ENCODE measurements around the gene TMC4.

Gene TMC4

DNA sequence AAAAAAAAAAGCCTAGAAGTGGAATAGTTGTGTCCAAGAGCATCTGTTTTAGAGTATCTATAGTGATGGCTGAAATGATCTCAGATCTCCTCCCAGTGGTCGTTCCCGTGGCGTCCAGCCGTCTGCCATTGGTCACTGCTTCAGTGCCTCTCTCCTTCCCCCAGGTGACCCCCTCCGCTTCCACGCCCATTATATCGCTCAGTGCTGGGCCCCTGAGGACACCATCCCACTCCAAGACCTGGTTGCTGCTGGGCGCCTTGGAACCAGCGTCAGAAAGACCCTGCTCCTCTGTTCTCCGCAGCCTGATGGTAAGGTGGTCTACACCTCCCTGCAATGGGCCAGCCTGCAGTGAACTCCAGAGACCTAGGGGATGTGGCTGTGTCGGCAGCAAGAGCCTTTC is 20.1 kb upstream of the TMC4 start:
- no peaks in the 10 kb centered on the region for H3K27me3 ChIP-seq (ENCODE audit: insufficient read depth, low read depth, severe bottlenecking)
- no peak for DNase-seq
- no peaks in the 10 kb centered on the region for H3K9me3 ChIP-seq (ENCODE audit: severe bottlenecking)
- H3K4me3 ChIP-seq (ENCODE audit: low read depth, low read length) = no peak overlapping the region
- TF ChIP-seq, protein P1, sequence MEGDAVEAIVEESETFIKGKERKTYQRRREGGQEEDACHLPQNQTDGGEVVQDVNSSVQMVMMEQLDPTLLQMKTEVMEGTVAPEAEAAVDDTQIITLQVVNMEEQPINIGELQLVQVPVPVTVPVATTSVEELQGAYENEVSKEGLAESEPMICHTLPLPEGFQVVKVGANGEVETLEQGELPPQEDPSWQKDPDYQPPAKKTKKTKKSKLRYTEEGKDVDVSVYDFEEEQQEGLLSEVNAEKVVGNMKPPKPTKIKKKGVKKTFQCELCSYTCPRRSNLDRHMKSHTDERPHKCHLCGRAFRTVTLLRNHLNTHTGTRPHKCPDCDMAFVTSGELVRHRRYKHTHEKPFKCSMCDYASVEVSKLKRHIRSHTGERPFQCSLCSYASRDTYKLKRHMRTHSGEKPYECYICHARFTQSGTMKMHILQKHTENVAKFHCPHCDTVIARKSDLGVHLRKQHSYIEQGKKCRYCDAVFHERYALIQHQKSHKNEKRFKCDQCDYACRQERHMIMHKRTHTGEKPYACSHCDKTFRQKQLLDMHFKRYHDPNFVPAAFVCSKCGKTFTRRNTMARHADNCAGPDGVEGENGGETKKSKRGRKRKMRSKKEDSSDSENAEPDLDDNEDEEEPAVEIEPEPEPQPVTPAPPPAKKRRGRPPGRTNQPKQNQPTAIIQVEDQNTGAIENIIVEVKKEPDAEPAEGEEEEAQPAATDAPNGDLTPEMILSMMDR (IDR thresholded peaks at IDR 0.05; ENCODE audit: low read depth, low read length) = no peak
- H3K36me3 ChIP-seq = peaks cover 34% of the 10 kb centered on the region
- H3K27ac ChIP-seq = no peak overlapping the region

DNA sequence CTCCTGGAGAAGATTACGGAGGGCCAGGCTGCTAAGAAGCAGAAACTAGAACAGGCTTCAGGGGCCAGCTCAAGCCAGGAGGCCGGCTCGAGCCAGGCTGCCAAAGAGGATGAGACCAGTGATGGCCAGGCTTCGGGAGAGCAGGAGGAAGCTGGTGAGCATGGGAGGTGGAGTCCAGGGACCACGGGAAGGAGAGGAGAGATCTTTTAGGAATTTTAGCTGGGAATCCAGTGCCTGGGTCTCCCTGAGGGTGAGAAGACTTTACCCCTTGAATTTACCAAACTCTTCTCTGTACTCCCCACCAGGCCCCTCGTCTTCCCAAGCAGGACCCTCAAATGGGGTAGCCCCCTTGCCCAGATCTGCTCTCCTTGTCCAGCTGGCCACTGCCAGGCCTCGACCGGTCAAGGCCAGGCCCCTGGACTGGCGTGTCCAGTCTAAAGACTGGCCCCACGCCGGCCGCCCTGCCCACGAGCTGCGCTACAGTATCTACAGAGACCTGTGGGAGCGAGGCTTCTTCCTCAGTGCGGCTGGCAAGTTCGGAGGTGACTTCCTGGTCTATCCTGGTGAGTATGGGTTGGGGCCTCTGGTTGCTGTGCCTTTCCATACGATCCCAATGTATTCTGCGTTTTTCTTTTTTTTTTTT is 19.0 kb upstream of the TMC4 start:
- TF ChIP-seq, protein P1 (IDR thresholded peaks at IDR 0.05; ENCODE audit: low read depth, low read length) = no peak
- Histone ChIP-seq H3K36me3 (peaks cover 33% of the 10 kb centered on the region), H3K4me3 (ENCODE audit: low read depth, low read length) (peak overlapping the region; percentile 81), H3K27ac (peak overlapping the region; percentile 99), H3K9me3 (ENCODE audit: severe bottlenecking) (no peaks in the 10 kb centered on the region), H3K27me3 (ENCODE audit: insufficient read depth, low read depth, severe bottlenecking) (no peaks in the 10 kb centered on the region)
- no peak for DNase-seq

DNA sequence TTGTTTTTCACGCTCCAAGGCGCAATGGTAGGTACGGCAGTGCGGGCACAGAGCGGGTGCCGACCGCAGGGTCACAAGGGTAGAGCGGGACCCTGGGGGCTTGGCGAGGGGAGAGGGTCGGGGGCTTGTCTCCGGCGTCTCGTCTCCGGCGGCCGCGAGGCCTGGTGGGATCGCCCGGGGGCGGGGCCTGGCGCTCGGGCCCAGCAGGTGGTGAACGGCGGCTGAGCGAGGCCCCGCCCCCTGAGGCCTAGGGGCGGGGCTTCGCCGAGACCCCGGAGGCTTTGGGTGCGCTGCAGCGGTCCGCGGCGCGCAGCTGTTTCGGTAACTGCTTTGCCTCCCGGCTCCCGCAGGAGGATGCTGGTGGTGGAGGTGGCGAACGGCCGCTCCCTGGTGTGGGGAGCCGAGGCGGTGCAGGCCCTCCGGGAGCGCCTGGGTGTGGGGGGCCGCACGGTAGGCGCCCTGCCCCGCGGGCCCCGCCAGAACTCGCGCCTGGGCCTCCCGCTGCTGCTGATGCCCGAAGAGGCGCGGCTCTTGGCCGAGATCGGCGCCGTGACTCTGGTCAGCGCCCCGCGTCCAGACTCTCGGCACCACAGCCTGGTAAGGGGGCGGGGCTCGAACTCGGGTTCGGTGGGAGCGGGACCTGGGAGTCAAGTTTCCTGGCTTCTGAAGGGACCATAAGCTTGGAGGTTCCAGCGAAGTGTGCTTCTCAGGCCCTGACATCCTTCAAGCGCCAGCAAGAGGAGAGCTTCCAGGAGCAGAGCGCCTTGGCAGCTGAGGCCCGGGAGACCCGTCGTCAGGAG is 18.3 kb upstream of the TMC4 start, which contains the start of gene TSEN34:
TSS of gene TSEN34 (plus strand) at position 298 of the 800 bp plus-strand sequence. CDS start at position 355, 57 bp downstream.
- peak; percentile 78 for DNase-seq

DNA sequence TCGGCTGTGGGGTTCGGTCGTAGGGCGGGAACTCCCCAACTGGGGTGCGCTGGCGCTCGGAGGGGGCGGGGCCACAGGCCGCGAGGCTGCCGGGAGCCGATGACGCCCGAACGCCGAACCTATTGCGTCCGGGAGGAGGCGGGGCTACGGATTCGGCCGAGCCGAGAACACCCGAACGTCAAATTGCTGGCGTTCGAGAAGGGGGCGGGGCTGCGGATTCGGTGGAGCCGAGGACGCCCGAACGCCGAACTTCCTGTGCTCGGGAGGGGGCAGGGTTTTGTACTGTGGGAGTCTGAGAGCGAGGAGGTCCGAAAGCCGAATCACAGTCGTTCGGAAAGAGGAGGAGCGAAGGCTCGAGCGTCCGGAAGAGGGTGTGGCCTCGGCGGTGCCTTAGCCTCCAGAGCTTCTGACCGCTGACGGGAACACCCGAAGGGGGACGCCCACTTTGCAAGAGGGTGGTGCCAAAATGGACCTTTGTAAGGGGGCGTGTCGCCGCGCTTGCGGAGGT is 17.6 kb upstream of the TMC4 start:
- peak; percentile 98 for DNase-seq
- peak overlapping the region; percentile 81 for H3K4me3 ChIP-seq (ENCODE audit: low read depth, low read length)
- peak overlapping the region; percentile 99 for H3K27ac ChIP-seq
- no peaks in the 10 kb centered on the region for H3K9me3 ChIP-seq (ENCODE audit: severe bottlenecking)
- TF ChIP-seq, protein P1 (IDR thresholded peaks at IDR 0.05; ENCODE audit: low read depth, low read length) = no peak
- H3K36me3 ChIP-seq = peaks cover 28% of the 10 kb centered on the region
- no peaks in the 10 kb centered on the region for H3K27me3 ChIP-seq (ENCODE audit: insufficient read depth, low read depth, severe bottlenecking)

More for the DNA sequence above, 18.3 kb upstream of the TMC4 start, which contains the start of gene TSEN34:
- Histone ChIP-seq H3K27ac (peak within 1 kb of the TSS; percentile 99), H3K4me3 (ENCODE audit: low read depth, low read length) (peak within 1 kb of the TSS; percentile 81), H3K36me3 (peaks cover 28% of the 10 kb centered on the region), H3K9me3 (ENCODE audit: severe bottlenecking) (no peaks in the 10 kb centered on the region), H3K27me3 (ENCODE audit: insufficient read depth, low read depth, severe bottlenecking) (no peaks in the 10 kb centered on the region)
- TF ChIP-seq, protein P1 (IDR thresholded peaks at IDR 0.05; ENCODE audit: low read depth, low read length) = no peak

DNA sequence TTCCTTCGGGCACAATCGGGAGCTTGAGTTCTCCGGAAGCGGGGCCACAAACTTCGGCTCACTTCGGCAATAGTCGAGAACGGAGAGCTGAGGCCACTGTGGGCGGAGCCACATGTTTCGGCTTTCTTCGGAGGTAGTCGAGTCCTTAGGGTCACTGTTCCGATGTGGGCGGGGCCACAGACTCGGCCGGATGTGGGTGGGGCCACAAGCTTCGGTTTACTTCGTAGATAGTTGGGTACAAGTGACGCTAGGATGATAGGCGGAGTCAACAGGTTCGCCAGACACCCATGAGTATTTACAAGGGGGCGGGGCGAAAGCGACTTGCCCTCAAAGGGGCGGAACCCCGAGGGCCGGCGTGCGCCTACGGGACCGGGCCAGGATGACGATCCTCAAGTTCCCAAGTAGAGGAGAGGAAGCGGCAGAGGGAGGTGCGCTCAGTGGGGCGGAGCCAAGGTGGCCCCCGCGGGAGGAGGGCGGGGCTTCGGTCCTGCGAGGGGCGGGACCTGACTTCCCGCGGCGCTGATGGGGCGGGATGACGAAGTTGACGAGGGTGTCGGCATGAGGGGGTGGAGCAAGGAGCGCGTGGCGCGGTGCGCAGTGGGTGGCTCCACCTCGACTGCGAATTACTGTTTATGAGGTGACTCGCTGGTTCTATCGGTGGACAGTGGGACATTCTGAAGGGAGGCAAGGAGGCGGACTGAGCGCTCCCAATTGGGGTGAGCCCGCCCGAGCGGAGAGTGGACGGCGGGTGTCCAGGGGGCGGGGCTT is 17.0 kb upstream of the TMC4 start:
- Histone ChIP-seq H3K27ac (peak overlapping the region; percentile 99), H3K27me3 (ENCODE audit: insufficient read depth, low read depth, severe bottlenecking) (no peaks in the 10 kb centered on the region), H3K36me3 (peaks cover 28% of the 10 kb centered on the region), H3K4me3 (ENCODE audit: low read depth, low read length) (peak overlapping the region; percentile 81), H3K9me3 (ENCODE audit: severe bottlenecking) (no peaks in the 10 kb centered on the region)
- TF ChIP-seq, protein P1 (IDR thresholded peaks at IDR 0.05; ENCODE audit: low read depth, low read length) = no peak
- DNase-seq = peak; percentile 100
